ENCODE measurements around the gene PTRHD1.

PTRHD1 gene

DNA sequence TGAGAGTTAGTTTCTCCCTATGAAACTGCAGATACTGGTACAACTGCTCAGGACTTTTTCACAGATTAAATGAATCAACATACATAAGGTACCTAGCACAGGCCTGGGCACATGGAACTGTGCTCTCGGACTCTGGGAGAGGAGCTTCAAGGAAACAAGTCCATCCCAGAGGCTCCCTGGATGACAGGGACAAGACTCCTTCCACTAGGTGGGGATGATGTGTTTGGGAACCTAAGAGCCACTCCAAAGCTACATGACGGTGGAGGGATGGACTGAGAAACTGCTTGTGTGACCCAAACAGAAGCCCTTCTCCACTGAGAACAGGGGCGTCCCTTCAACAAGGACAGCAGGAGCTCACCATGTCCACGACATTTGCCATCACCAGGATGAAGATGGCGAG, 37.2 kb upstream of the PTRHD1 start:
- peak; percentile 35 to 50 for DNase-seq

DNA sequence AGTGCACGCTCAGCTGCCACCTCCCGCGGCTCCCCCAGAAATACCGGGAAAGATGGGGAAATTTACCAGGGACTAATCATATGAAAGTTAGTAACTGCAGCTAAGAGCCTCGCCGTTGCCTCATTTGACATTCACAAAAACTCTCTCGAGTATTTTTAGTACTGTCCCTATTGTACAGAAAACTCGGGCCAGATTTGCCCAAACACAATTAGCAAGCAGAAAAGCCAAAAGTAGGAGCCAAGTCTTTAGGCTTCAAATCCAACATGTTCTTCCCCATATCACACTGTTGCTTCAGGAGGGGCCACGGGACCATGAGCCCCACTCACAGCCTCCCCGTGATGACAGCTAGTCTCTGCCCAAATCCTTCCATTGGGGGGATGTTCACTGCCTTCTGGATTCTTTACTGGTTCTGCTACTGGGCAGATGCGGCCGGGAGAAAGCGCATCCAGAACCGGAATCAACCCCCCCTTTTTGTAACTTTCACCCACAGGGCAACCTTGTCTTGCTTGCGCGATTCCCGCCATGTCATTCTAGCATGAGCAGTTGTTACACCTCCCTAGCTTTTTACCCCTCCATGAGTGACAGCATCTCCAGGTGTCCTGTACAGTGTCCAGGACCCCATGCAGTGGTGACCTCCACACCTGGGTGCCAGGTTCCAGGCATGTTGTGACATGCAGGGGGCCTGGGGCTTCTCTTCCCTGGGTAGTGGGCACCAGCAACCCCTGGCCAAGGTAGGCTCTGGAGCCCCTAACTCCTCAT, 35.2 kb upstream of the PTRHD1 start:
- no peak for DNase-seq

DNA sequence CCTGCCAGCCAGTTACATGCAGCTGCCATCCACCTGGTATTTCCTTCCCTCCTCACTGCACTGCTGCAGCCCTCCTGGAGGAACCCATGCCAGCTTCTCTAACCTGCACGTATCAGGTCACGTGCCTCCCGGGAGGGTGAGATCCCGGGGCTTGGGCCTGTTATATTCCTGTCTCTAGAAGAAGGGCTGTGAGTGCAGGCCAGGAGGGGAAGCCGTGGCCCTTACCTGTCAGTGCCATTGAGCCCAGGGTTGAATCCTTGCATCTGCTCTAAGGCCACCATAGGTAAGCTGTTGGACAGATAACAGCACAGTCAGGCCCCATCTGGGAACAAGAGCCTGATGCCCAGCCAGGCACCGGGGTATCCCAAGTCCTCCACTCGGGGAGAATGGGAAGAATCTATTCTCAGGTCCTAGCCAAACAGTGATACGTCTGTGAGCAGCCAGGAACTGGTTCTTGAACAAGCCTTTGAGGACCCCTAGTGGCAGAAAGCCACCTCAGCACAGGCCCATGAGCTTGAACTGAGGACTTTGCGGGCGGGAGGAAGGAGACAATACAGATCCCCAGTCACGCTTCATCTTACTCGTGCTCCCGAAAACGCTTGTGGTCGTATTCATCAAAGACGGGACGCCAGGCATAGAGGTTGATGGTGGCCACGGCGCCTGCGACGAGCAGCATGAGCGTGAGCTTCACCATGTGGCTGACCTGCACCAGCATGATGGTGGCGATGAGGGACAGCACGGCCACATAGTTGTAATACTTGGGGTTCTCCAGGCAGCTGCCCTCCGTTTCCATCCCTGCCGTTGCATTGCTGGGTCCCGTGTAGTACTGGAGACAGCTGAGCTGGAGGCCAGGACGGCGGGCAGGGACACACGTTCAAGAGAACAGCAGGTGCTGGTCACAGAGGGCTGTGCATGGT, 34.4 kb upstream of the PTRHD1 start:
- DNase-seq, result peak; percentile 56 to 85

DNA sequence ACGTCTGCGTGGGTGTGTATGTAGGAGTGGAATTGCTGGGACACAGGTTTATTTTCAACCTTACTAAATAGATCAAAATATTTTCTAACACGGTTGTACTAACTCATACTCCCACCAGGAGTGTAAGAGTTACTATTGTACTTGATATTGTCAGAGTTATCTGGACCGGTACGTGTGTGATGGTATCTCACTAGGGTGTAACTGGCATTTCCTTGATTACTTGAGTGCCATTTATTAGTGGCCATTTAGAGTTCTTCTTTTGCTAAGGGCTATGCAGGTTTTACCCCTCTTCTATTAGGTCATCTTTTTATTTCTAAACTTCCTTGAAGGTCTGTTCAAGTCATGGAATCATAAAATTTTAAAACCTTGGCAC, 33.6 kb upstream of the PTRHD1 start:
- no peak for DNase-seq

DNA sequence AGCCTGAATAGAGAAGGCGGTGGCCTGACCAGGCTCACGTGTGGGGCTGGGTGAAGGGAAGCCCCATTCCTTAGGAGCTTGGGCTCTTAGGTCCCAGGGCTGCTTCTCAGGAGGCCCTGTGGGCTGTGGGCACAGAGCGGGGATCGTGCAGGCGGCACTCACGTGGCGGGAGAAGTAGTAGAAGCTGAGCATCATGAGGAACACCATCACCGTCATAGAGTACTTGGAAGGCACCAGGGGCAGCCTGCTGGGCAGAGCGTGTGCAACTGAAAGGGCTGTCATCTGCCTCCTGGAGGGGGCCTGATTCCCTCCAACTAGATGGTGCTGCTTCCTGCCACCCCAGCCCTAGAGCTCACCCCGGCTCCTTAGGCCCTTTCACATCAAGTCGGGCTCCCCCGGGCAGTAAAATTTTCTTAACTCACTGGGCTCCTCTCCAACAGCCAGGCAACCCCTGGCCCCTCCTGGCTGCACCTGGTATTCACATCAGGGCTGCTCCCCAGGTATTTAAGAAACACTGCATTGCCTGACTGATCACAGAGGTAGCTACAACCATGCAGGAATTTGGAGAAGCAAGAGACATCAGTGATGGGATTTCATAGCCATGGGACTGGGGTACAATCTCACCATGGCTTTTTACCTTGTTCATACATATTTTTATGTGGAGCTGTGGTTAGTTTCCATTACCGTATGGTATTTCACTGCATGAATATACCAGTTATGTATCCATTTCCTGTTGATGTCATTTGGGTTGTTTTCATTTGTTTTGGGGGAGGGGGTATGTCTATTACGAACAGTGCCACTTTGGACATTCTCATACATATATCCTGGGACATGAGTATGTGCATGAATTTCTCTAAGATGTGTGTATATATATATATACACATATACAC, 32.9 kb upstream of the PTRHD1 start:
- DNase-seq, result no peak

DNA sequence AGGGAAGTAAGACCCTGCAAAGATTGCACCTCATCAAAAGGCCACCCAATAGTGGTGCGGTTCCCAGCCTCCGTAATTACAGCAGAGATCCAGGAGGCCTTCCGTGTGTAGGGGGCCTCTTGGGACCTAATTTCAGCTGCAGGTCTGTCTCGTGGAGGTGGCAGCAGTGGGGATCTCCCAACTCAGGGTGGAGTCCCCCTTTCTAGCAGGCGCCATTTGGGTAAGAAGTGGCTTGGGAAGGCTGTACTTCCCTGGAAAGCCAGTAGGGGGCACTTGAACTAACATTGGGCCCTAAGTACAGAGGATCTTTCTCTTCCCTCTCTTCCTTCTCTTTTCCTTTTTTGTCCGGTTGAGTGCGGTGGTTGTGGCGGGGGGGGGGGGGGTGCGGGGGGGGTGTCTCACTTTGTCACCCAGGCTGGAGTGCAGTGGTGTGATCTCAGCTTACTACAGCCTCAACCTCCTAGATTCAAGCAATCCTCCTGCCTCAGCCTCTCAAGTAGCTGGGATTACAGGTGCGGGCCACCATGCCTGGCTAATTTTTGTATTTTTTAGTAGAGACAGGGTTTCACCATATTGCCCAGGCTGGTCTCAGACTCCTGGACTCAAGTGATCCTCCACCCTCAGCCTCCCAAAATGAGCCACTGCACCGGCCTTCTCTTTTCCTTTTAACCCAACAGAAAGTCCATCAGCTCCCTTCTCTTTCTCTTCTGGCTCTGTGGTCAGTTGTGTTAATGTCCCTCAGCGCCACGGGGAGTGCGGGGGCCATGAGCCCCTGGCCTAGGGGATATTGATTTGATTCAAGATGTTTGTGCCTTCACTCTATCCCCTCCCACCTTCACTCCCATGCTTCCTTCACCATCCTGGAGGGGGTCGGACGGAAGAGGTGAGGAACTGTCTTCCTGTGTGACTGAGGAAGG, 32.0 kb upstream of the PTRHD1 start:
- DNase-seq, result no peak

DNA sequence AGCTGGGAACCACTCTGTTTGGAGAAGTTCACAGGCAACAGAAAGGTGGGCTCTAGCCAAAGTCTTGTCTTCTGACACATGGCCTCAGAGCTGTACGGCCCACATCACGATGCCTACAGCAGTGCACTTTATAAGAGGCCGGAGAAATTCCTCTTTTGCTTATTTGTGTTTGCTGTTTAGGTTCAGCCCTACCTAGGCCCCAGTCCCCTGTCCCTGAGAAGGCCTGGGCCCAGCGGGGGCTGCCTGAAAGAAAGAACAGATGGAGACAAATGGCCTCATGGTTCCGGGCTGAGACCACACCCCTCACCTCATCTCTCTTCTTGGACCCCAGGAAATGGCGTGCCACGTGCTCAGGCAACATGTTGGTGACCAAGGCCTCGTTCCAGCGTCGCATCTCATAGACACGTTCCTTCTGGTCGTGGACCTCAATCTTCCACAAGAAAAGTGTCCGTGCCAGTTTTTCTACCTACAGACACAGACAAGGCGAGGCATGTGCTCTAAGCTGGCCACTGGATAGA, 30.9 kb upstream of the PTRHD1 start:
- no peak for DNase-seq

DNA sequence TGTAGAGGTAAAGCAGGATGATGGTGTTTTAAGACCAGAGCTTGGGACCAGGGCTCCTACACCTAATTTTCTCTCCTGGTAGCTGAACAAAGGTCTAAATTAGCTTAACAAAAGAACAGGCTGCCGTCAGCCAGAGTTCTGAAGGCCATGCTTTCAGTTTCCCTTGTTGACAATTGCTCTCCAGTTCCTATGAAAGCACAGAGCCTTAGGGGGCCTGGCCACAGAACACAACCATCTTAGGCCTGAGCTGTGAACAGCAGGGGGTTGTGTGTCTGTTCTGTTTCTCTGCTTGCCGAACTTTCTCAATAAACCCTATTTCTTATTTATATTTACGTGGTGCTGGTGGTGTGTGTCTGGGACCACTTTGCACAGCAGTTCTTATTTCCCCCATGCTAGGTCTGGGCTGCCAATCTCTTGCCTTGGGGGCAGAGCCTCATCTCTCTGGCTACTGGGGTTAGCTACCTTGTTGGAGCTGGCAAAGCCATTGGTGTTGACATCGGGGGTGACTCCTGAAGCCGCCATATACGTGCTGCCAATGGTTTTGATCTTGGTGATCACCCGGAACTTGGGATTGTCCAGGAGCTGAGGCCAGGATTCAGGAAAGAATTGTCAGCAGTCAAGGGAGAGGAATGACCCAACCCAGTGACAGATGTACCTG, 29.0 kb upstream of the PTRHD1 start:
- no peak for DNase-seq

DNA sequence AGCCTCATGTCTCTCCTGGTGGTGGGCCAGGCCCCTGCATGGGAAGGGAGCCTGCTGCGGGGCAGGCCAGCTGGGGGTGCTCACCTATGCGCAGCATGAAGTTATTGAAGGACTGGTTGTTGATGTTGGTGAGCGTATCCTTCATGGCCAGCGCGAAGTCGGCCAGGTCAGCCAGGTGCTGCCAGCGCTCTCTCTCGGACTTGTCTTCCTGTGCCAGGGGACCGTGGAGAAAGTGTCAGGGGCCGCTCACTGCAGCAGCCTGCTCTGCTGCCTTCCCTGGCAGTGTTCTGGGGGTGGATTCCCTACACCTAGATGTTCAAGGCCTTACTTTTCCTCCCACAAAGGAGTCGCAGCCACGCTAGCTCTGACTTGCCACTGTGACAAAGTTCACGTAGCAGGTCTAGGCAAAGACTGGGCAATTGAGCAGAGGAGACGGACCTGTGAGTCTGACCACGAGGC, 28.3 kb upstream of the PTRHD1 start:
- DNase-seq, result no peak

DNA sequence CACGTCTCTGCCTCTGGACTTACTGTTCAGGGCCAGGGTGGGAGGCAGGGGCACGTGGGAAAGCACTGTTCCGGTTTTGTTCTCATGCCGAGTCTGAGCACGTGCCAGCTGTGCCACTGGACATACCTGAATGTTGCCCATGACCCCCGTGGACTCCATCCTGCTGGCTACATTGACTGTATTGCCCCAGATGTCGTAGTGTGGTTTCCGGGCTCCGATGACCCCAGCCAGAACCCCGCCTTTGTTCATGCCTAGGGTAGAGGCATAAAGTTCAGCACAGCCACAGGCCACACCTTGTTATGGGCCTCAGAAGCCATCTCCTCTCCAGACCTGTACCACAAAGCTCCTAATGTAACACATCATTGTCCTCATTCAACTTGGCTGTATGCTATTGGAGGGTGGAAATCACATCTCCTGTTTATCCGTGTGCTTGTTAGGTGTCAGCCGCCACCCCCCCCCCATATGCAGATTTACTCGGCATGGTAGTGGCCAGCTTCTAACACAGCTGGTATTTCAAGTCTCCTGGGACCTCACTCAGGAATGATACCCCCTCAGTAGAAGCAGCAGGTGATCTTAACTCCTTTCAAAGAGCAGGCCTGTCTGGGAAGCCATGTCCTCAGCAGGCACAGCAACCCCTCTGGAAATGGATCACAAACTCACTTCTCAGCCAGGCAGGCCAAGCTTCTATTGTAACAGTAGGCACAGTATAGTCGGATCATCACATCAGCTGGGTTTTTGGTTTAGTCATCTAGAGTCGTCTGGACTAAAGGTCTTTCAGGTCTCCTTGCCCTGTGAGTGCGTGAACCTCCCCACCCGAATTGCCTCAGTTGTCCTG, 27.6 kb upstream of the PTRHD1 start:
- peak in 1 of 2 experiments; percentile 24 for DNase-seq

DNA sequence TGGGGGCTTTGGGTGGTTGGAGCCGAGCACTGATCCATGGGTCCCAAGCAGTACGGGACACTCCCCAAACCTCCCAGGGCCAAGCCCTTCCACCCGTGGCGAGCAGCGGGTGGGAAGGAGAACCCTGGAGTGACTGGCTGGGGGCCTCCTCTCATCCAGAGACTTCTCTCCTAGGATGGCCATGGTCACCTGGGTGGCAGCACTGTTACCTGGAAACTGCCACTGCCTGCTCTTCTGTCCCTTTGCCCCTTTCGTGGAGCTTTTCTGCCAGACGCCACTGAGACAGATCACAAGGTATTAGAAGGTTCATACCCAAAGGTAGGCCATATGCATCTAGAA, 27.0 kb upstream of the PTRHD1 start:
- DNase-seq, result no peak

DNA sequence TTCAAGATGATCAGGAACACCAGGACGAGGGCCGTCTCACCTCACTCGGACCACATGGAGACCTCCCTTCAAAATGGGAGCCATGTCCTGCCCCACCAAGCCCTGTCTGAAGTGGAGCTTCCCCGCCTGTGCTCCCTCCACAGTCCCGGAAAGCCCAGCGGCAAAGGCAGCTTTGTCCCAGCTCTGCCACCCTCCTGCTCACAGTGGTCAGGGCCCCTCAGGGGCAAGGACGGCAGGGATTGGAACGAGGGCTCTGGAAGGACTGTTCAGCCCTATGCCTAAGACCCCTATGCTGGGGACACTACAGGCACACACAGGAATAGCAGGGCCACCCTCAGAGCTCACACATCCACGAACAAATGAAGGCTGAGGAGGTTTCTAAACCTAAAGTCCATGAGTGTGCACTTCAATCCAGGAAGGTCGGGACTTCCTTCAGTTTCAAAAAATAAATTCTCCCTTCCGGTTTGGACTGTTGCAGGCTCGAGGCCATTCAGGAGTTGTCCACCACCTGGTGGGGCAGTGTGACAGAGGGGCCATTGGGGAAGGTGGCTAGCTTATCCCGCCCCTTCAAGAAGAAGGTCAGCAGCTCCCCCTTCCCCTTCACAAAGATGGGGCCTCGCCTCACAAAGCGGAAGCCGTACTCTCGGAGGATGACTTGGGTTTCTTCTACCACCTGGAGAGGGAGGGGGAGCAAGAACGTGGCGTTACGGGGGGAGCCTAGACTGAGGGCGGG, 26.4 kb upstream of the PTRHD1 start:
- DNase-seq, result no peak

DNA sequence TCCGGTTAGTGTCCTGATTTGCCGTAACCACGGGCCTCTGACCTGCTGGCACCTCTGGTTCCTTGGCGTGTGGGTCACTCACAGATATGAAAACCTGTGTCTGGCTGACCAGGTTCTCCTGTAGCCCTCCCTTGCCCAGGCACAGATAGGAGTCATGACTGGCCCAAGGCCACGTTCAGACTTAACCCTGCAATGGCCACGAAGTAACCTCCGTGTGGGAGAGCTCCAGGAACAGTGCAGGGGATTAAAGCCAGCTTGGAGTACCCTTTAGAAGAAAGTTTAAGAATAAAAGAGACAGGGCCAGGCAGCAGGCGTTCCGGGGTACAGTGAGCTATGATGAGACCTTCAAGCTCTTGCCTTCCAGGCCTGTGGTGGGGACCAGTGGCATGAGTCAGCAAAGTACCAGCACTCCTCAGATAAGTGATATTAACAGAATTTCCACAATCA, 25.6 kb upstream of the PTRHD1 start:
- no peak for DNase-seq

DNA sequence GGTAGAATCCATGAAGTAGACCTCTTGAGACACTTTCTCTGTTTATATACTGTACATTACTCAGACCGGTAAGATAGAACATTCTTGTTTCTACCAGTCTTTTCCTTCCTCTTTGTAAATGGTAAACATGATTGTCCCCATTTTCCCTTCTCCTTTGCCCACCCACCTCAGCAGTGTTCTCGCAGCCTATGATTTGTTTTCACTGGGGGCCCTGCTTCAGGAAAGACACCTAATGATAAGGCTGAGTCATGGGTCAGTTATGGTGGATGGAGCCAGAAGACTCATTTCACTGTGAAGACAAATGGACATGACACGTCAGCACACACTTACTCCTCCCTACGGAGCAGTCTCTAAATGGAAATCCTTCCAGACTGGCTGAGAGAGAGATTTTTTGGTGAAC, 23.7 kb upstream of the PTRHD1 start:
- DNase-seq, result no peak

DNA sequence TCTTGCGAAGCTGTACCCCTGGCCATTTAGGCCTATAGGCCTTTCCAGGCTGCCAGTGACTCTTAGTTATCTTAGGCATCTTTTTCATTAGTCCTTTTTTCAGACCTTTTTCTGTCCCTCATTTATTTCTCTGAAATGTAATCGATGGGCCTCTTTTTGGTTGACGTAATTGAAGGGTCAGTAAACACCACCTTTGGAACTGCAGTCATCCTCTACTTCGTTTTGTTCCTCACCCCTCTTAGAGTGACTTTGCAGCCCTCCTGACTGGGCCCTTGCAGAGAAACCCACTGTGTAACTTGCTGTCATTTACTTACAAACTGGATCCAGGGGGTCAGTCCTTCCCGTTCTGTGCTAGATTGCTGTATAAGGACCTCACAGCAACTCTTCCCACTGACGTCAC, 23.2 kb upstream of the PTRHD1 start:
- no peak for DNase-seq

DNA sequence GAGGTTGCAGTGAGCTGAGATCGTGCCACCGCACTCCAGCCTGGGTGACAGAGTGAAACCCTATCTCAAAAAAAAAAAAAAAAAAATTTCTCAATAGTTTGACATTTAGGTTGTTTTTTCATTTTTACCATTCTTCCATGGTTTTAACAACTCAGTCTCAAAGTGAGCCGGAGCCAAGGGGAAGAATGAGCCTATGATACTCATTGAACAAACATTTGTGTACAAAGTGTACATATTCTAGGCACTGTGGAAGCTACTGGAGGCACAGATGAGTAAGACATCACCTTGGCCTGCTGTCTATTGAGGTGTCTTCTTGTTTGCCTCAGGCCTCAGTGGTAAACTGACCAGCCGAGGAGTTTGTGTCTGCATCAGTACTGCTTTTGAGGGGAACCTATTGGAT, 22.0 kb upstream of the PTRHD1 start:
- no peak for DNase-seq

DNA sequence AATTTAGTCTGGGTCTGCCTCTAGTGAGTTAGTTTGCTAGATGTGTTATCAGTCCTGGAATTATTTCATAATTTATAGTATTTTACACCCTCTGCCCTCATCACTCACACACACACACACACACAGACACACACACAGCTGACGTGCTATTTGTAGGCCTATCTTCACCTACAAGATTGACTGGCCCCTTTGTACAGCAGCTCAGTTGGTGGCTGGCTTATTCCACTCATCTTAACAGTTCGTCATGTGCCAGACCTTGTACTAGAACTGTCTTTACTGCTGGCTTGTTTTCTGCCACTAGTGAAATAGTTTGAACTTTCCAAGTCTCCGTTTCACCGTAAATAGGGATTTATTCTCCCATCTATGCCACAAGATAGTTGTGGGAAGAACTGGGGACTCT, 21.3 kb upstream of the PTRHD1 start:
- DNase-seq, result no peak

DNA sequence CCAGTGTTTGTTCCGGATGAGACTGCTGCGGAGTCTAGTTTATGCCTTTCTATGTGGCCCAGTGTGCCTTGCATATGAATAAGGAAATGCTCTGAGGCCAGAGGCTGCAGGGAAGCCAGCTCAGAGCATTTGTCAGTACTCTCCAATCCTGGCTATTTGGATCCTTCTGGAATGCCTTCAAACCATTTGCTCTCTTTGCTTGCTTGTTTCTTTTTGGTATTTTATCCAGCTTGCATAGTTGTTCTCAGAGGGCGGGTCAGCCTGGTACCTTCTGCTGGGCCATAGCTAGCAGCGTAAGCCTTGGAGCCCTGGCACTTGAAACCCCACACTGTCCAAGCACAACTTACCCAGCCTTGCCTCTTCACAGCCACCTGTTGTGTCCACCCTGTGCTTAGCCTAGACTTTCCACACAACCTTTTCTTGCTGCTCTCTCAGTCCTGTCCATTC, 20.5 kb upstream of the PTRHD1 start:
- no peak for DNase-seq

DNA sequence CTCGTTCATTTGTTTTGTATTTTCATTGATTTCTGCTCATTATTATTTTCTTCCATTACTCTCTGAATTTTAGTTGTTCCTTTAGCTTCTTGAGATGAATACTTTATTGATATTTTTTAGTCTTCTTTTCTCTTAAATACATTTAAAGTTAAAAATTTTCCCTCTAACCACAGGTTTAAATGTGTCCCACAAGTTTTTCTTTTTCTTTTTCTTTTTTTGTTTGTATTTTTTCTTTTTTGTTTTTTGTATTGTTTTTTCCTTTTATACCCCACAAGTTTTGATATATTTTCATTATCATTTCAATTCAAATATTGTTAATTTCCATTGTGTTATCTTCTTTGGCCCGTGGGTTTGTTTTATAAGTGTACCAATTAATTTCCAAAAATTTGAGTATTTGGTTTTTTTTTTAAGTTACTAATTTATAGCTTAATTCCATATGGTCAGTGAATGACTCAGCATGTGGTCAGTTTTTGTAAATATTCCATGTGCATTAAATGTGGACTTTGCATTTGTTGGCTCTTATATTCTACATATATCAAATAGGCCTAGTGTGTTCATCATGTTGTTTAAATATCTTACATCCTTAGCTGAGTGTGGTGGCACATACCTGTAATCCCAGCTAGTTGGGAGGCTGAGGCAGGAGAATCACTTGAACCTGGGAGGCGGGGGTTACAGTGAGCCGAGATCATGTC, 16.3 kb upstream of the PTRHD1 start:
- DNase-seq, result no peak
